IMR-90 (cell line): Measurements from ENCODE around the gene IFT43. TPM values are rescaled to one million over a fixed set of nuclear protein-coding genes. Genes with fewer than 3 reads are reported as not detected.

ENCODE experiments used
- ATAC-seq: fragments of 200-7000 bp; cut with Tn5 transposase; 2 replicates; pipeline ENCODE4 v1.9.1; 2020; ENCODE audit warnings: low read depth, mild to moderate bottlenecking, moderate library complexity
- BruUV-seq: library from RNA; stranded (reverse); fragments of 400-500 nt; replicated peaks from 2 replicates; lab custom pipeline; 2021; lab: Mats Ljungman, UMichigan
- CTCF ChIA-PET: fragments of 300-600 bp; formaldehyde crosslinking; extraction: SDS; loops from one replicate; lab custom pipeline; 2021; ENCODE audit warnings: antibody characterized with exemption; lab: Yijun Ruan, JAX
- POLR2A ChIA-PET: fragments of 300-600 bp; sonication (Branson Sonifier 250); formaldehyde crosslinking; loops from one replicate; lab custom pipeline; 2022; ENCODE audit warnings: antibody characterized with exemption; ENCODE audit not compliant: unreplicated experiment; lab: Charles Lee
- DNase-seq: peaks from one replicate; pipeline ENCODE4 v3.0.0; 2013
- H2AFZ ChIP-seq: replicated peaks from 2 replicates; pipeline ENCODE3; 2013; ENCODE audit warnings: low read length, mild to moderate bottlenecking; ENCODE audit not compliant: poor library complexity
- H2AK5ac ChIP-seq: 2 replicates; pipeline ENCODE4 v1.6.1; 2013; ENCODE audit warnings: low read depth, low read length, inconsistent platforms
- H2AK9ac ChIP-seq: replicated peaks from 2 replicates; pipeline ENCODE3; 2013; ENCODE audit warnings: mild to moderate bottlenecking, low read depth, low read length, moderate library complexity; ENCODE audit not compliant: poor library complexity
- H2BK120ac ChIP-seq: 2 replicates; pipeline ENCODE4 v1.6.1; 2013; ENCODE audit warnings: low read depth, low read length, inconsistent platforms
- H2BK15ac ChIP-seq: 3 replicates; pipeline ENCODE4 v1.6.1; 2013; ENCODE audit warnings: low read depth, low read length, inconsistent platforms
- H2BK20ac ChIP-seq: 2 replicates; pipeline ENCODE4 v1.6.1; 2013; ENCODE audit warnings: low read depth, mild to moderate bottlenecking, inconsistent platforms, low read length, moderate library complexity
- H2BK5ac ChIP-seq: 2 replicates; pipeline ENCODE4 v1.6.1; 2013; ENCODE audit warnings: mild to moderate bottlenecking, low read depth, low read length, inconsistent platforms; ENCODE audit not compliant: poor library complexity, severe bottlenecking
- H3K14ac ChIP-seq: replicated peaks from 2 replicates; pipeline ENCODE4 v1.6.1; 2013; ENCODE audit warnings: low read depth, low read length, inconsistent platforms
- H3K18ac ChIP-seq: 2 replicates; pipeline ENCODE4 v1.6.1; 2013; ENCODE audit warnings: low read depth, low read length, control low read depth
- H3K23ac ChIP-seq: 2 replicates; pipeline ENCODE4 v1.6.1; 2013; ENCODE audit warnings: low read depth, low read length, inconsistent platforms
- H3K27ac ChIP-seq: 2 replicates; pipeline ENCODE4 v1.5.1; 2013; ENCODE audit warnings: mild to moderate bottlenecking, control low read depth, low read length; ENCODE audit not compliant: insufficient read depth
- H3K27me3 ChIP-seq: 2 replicates; pipeline ENCODE4 v1.6.1; 2013; ENCODE audit warnings: low read length; ENCODE audit not compliant: control insufficient read depth, insufficient read depth
- H3K36me3 ChIP-seq: 2 replicates; pipeline ENCODE4 v1.6.1; 2013; ENCODE audit warnings: low read length, mixed read lengths; ENCODE audit not compliant: control insufficient read depth, insufficient read depth
- H3K4ac ChIP-seq: 2 replicates; pipeline ENCODE4 v1.6.1; 2013; ENCODE audit warnings: low read depth, low read length, inconsistent platforms
- H3K4me1 ChIP-seq: 2 replicates; pipeline ENCODE4 v1.6.1; 2013; ENCODE audit warnings: low read length, mixed read lengths; ENCODE audit not compliant: control insufficient read depth, insufficient read depth
- H3K4me2 ChIP-seq: 2 replicates; pipeline ENCODE4 v1.6.1; 2013; ENCODE audit warnings: low read depth, mild to moderate bottlenecking, control low read depth, low read length, moderate library complexity
- H3K4me3 ChIP-seq: 2 replicates; pipeline ENCODE4 v1.5.1; 2013; ENCODE audit warnings: low read depth, mild to moderate bottlenecking, control low read depth, low read length, moderate library complexity; ENCODE audit not compliant: insufficient read depth
- H3K56ac ChIP-seq: 2 replicates; pipeline ENCODE4 v1.6.1; 2013; ENCODE audit warnings: low read length, inconsistent platforms; ENCODE audit not compliant: insufficient read depth; ENCODE audit errors: extremely low read depth
- H3K79me1 ChIP-seq, 2 experiments: 2 replicates each; pipeline ENCODE4 v1.6.1; 2013; ENCODE audit warnings: low read length in 2 of 2, inconsistent platforms in 1 of 2, low read depth in 1 of 2
- H3K9ac ChIP-seq: 2 replicates; pipeline ENCODE4 v1.6.1; 2013; ENCODE audit warnings: low read depth, low read length, control low read depth
- H3K9me1 ChIP-seq: 2 replicates; pipeline ENCODE4 v1.6.1; 2013; ENCODE audit warnings: low read length, inconsistent platforms; ENCODE audit not compliant: insufficient read depth
- H3K9me3 ChIP-seq: 2 replicates; pipeline ENCODE4 v1.6.1; 2013; ENCODE audit warnings: low read length; ENCODE audit not compliant: control insufficient read depth, insufficient read depth
- H4K20me1 ChIP-seq: 2 replicates; pipeline ENCODE4 v1.6.1; 2013; ENCODE audit warnings: low read length, inconsistent platforms; ENCODE audit not compliant: insufficient read depth
- H4K5ac ChIP-seq: 2 replicates; pipeline ENCODE4 v1.6.1; 2013; ENCODE audit warnings: mild to moderate bottlenecking, low read depth, low read length, control low read depth
- H4K8ac ChIP-seq, 2 experiments: 2 replicates each; pipeline ENCODE4 v1.6.1; 2013; ENCODE audit warnings: low read depth in 2 of 2, low read length in 2 of 2, control low read depth in 1 of 2, inconsistent platforms in 1 of 2
- H4K91ac ChIP-seq: 2 replicates; pipeline ENCODE4 v1.6.1; 2013; ENCODE audit warnings: low read depth, low read length, inconsistent platforms; ENCODE audit not compliant: insufficient read depth
- FOS ChIP-seq: fragments of 150-350 bp; IDR thresholded peaks from 2 replicates; pipeline ENCODE4 v1.6.1; 2016; ENCODE audit warnings: low read depth, low read length
- MAFK ChIP-seq: IDR thresholded peaks from 2 replicates; pipeline ENCODE4 v1.6.1; 2012; ENCODE audit warnings: low read depth, low read length, improper control_type of control experiment
- WGBS, 2 experiments: methylation state at CpG; one replicate each; pipeline versions ENCODE4 v1.1.5 to v1.1.7; 2013; ENCODE audit warnings: missing lambda C conversion rate in 2 of 2; ENCODE audit not compliant: insufficient read length in 1 of 2; ENCODE audit errors: extremely low coverage in 2 of 2; 5-methylcytosine and 5-hydroxymethylcytosine counted together
- dilution Hi-C: fragments of 300-500 bp; cut with HindIII; formaldehyde crosslinking; loops from one replicate; pipeline ENCODE4 v1.14.3; 2018; ENCODE audit warnings: low sequenced_read_pairs; ENCODE audit not compliant: unreplicated experiment
- in situ Hi-C: fragments of 300-500 bp; cut with MboI; formaldehyde crosslinking; loops from 3 replicates; pipeline ENCODE4 v1.14.3; 2019; ENCODE audit warnings: low sequenced_read_pairs, inconsistent platforms, mixed read lengths
- intact Hi-C: fragments of 100-400 bp; cut with micrococcal nuclease; formaldehyde crosslinking; loops from 2 replicates; pipeline ENCODE4 v1.10.0; 2022
- polyA plus RNA-seq, 3 experiments: library from polyadenylated mRNA; depleted of rRNA; stranded (reverse); fragments of >200 nt; gene quantifications; 2 replicates each; pipeline ENCODE4 v1.2.3, GENCODE V29; 2012; ENCODE audit warnings: low replicate concordance in 1 of 3
- total RNA-seq: library from RNA; depleted of rRNA; stranded (reverse); fragments of >200 nt; gene quantifications from 2 replicates; pipeline ENCODE4 v1.2.3, GENCODE V29; 2012

The IFT43 gene
- total and polyA plus RNA-seq, 2 of the 4 experiments (the other 2 are of a cell fraction) = 41.4 to 43.2 TPM

DNA sequence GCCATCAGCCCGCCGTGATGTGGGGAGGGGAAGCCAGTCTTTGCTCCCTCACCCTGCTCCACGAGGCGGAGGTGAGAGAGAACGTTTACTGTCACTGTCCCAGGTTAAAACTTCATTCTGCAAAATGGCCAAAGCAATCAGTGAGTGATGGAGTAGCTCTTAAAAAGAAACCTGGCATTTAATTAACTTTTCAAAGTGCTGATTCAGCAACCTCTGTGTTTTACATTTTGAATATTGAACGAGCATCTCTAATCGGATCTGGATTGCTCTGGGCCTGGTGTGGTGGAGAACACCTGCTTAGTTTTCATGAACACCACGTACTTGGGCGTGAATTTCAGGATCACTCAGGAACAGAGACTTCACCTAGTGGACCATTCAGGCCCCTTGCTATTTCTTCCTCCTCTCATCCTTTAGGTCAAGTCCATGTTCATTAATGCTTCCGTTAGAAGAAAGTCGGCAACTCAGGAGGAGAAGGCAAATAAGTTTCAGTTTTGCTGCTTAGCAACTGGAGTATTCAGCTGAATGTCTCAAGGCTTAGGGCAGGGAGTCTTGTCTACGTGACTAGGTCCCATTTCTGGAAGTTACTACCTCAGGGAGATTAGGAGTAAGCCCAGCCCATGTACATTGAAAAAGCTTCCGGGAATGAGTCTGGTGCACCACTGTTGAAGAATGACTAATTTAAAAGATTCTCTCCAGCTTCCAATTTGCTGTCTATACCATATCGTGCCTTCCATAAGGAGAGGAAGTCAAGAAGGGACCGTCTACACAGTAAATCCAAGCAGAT, 68.2 kb downstream of the IFT43 start:
- Histone ChIP-seq H2AK9ac (no peak overlapping the region), H2BK20ac (no peak overlapping the region), H3K4ac (no peak overlapping the region), H3K4me3 (no peak overlapping the region), H3K4me2 (no peak overlapping the region), H3K56ac (no peak overlapping the region), H3K36me3 (no peaks in the 10 kb centered on the region), H2BK120ac (no peak overlapping the region), H3K4me1 (no peaks in the 10 kb centered on the region), H2BK5ac (no peak overlapping the region), H3K18ac (no peak overlapping the region), H4K5ac (no peak overlapping the region), H3K79me1 (no peaks in the 10 kb centered on the region; a peak in 1 of 4 replicates), H4K8ac (no peak overlapping the region), H3K23ac (no peak overlapping the region), H4K91ac (no peak overlapping the region), H3K14ac (no peak overlapping the region), H3K27me3 (no peaks in the 10 kb centered on the region), H4K20me1 (no peaks in the 10 kb centered on the region), H3K9me1 (no peaks in the 10 kb centered on the region; the same call in 1 of the 2 replicates), H3K9me3 (no peaks in the 10 kb centered on the region), H3K9ac (no peak overlapping the region), H2AK5ac (no peak overlapping the region), H2AFZ (no peak overlapping the region), H3K27ac (no peak overlapping the region), H2BK15ac (no peak overlapping the region)
- dilution Hi-C loops (no loop called here), intact Hi-C loops (no loop called here), in situ Hi-C loops (loop anchor here (5.0 to 10.0 kb wide), 3 partner anchors 294 to 591 kb away; no protein-coding TSS in a partner anchor)
- ChIA-PET CTCF (interaction anchor here (0.6 to 1.9 kb wide), 3 partner anchors 299 to 343 kb away, joined by 3 to 7 read pairs (median 4); no protein-coding TSS in a partner anchor), POLR2A (no interaction called here)
- BruUV-seq = no TSS peak
- no peak for DNase-seq
- no peak for ATAC-seq
- 100% methylated on average over 5 of the region's 15 CpGs; no CpG with 5 or more reads in 1 of the 2 experiments for WGBS, 2 experiments
- TF ChIP-seq MAFK (peak; percentile 96), FOS (no peak)
